NCI-H2227 (cell line): ENCODE results near the gene LCA5L.

Source experiments
- DNase-seq: peaks from one replicate; lab custom pipeline; 2025; ENCODE audit not compliant: unreplicated experiment; lab: John Stamatoyannopoulos, UW

LCA5L gene

DNA sequence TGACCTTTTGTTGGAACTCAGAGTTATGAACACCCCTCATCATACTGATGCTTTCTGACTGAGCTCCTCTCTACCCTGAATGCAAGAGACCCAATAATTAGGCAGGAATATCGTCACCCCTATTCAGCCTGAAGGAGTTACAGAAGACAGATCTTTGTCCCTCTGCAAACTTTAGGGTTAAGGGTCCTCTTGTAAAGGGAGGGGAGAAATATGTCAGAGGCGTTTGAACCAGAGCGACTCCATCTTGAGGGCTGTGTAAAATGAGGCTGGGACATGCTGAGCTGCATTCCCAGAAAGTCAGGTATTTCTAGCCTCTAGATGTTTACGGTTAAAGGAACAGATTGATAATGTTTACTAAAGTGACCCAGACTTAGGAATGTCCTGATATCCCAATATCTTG is 86.2 kb downstream of the LCA5L start:
- DNase-seq = no peak
